D341Med (cell line): ENCODE results near the gene XYLT1.

Experiments
- DNase-seq: peaks from one replicate; pipeline ENCODE4 v3.0.0; 2012; ENCODE audit warnings: low spot score

XYLT1 gene

DNA sequence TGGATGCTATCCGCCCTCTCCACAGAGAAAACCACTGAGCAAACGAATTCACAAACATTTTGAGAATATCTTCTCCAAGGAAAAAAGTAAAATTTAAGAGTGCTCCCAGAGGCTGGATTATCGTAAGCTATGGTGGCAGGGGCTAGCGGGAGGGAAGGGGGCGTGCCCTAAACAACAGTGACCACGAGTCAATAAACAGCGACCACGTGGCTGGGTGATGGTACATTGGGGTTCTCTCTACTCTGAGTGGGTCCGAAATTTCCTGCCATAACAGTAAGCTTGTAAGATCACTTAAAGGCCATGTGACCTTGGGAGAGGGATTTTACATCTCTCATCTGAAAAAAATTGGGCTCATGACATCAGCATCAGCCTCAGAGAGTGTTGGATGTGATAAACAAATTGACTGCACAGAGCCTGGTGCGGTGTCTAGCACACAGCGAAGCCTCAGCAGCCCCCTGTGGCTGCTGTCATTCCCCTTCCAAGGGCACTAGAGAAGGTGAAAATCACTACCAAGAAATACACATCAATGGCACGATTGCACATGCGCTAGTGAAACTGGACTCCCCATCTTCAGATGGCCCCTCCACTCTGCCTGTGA is 213.2 kb downstream of the XYLT1 start:
- DNase-seq: no peak

DNA sequence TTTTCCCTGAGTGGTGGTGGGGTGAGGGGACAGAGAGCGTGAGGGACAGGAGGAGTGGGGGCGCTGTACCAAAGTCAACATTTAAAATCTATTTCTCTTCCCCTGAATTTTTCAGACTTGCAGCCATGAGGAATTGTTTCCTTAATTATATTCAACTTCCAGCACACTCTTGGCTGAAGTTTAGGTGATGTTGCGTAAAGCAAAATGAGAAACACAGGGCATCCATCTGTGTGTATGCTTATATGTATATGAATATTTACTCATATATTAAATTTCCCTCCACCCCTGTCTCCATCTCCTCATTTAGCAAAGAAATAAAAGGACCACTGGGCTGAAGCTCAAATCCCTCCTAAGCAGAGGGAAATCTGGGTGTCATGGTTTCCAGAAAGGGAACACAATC is 218.1 kb downstream of the XYLT1 start:
- no peak for DNase-seq

DNA sequence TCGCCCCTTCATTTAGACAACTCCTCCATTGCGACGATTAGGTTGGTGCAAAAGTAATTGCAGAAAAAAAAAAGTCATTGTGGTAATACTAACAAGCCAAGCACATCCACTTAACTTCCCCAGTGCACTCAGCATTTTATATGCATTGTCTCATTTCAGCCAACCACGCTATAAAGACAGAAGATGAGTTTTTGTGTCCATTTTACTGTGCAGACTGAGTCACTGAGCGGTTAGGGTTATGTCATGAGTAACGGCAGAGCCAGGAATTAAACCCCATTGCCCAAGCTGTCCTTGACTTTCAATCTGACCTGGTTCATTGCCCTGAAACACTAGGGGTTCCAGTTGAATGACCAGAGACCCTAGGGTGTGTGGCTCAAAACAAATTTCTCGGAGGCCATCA is 218.7 kb downstream of the XYLT1 start:
- DNase-seq: no peak

DNA sequence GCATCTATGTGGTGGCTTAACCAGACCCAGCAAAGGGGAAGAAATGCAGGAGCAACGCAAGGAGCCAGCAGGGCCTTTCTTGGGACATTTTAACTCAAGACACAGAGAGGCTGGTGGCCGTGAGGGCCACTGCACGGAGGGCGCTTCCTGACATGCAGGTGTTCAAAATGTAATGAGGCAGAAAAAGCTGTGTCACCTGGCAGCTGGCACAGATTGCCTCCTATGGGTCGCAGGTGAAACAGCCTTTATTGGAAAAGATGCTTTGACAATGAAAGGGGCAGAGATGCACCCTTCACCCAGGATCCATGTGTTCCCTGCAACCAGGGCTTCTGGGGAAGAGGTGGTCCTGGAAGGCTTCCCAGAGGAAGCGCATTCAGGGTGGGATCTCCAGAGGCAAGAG is 219.3 kb downstream of the XYLT1 start:
- DNase-seq: no peak

DNA sequence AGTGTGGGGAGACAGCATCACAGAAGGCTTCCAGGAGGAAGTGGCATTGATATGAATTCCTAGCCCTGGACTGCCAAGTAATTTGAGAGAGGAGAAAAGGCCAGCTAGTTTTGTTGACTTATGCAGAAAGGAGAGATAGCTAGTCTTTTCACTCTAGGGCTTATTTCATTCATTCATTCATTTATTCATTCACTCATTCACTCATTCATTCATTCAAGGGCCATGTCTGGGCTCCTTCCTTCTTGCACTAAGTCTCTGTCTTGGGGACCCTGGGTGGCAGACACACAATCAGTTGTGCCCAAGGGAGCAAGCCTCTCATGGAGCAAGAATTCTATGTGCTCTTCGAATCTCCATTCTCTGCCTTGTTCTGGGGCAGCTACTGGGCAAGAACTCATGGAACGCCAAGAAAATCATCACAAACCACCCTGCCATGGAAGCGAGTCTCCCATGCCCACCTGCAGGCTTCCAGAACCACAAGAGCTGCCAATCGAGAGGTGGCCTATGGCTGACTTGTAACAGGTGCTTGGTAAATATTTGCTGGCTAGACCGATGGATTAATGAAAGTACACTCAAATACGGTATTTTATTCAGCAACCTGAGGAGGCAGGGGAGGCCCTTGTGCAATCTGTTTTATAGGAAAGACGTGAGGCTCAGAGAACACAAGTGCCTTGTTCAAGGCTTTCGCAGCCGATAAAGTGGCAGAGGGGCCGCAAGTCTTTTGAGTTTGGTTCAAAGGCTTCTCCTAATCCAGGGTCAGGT is 223.6 kb downstream of the XYLT1 start:
- no peak for DNase-seq

DNA sequence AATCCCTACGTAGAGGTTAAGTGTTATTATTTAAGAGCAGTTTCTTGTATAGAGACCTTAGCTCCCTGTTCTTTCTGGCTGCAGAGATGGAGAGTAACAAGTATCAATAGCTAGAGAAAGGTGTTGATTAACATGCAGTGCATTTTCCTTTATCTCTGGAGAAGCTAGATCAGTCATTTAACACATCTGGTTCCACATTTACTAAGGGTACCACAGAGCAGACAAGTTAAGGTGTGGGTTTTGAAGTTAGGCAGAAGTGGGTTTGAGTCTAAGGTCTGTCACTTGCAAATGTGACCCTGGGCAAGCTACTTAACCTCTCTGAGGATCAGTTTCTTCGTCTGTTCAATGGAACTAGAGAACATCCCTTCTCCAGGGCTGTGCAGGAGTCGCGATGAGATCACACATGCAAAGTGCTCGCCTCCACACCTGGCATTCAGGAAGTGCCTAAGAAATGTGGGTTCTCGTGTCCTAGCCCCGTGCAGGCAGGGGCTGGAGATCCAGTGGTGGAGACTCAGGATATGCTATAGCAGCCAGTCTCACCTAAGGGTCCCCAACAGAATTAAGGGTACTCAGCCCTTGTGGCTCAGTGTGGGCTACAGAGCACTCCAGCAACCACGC is 224.4 kb downstream of the XYLT1 start:
- no peak for DNase-seq

DNA sequence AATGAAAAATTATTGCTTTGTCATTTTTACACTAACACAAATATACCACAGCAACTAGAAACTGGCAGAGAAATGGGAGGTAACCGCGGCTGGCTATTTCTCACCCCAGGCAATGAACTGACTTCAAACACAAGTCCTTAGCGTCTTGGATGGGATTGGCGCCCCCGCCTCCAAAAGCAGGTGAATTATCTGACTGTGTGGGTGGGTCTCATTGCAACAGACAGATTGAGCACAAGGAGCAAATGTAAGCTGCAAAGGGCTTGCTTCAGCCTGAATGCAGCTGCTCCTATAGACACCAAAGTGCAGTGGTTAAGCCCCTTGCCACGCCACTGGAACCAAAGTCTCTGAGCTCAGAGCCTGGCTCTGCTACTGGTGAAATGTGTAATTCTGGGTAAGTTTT is 225.0 kb downstream of the XYLT1 start:
- DNase-seq: no peak

DNA sequence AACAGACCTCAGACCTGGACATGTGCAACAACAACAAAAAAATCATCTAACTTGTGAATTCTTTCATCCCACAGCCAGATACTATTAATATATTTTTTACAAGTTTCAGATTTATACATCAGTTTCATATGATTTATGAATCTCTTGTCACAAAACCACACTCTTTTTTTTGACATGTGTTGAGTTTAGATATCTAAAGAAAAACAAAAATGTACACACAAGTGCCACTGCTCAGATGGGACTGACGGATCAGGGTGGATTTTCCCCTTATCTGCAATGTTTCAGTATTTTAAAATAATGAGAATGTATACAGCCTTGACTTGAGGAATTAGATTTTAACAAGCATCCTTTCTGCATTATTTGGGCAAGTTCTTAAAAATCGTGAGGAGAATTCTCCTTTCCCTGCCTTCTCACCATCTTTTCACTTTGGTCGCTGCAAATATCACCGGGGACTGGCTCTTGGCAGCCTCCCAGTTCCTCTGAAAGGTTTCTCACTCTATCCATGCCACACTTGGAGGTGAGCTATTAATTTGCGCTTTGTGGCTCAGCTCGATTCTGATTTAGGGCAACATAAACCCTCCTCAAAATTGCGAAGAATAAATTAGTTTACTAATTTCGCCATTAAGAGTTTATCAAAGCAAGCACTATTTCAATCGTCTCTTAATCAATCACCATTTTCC is 225.7 kb downstream of the XYLT1 start:
- no peak for DNase-seq

DNA sequence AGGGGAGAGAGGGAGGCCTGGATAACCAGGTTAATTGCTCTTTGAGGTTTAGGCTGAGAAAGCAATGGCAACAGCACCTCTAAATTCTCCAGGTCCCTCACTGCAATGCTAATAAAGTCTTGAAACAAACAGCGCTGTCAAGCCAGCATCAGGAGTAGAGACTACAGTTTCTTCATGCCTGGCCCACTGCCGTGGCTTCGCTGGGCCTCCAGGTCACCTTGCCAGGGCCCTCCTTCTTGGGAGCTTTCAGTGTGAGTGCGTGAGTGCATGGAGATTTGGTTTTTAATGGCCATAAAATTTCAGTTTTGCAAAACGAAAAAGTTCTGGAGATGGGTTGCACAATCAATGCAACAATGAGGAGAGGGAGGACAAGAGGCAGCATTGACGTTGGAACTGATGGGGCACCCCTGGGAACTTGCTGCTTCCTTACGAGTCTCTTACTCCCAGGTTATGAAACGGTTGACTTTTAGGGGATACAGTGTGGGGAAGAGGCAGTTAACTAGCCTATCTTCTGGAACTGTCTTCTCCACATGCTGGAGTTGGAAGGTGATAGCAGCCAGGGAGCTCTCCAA is 229.4 kb downstream of the XYLT1 start:
- no peak for DNase-seq

DNA sequence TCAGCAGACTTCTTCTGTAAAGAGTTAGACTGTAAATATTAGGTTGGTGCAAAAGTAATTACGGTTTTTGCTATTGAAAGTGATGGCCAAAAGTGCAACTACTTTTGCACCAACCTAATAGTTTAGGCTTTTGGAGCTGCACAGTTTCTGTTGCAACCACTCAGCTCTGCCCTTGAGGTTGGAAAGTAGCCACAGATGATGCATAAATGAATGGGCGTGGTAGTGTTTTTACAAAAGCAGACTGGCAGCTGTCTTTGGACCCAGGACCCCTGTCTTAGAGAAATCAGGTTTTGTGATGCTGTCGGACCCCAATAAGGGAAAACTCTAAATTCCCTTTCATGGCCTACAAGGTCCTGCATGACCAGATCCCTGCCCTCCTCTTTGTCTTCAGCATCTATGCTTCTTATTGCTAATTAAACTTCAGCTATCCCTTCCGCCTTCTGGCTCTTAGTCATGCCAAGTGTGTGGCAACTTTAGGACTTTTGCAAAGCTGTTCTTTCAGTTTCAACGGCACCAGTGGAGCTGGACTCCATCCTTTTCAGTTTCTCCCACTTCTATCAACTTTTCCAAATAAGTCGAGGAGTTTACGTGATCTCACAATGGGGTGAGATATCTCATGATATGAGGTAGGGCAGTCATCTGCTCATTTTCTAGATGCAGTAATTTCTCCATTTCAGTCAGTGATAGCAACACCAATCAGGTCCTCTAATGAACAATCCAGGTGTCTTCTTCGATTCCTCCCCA is 232.3 kb downstream of the XYLT1 start:
- no peak for DNase-seq

DNA sequence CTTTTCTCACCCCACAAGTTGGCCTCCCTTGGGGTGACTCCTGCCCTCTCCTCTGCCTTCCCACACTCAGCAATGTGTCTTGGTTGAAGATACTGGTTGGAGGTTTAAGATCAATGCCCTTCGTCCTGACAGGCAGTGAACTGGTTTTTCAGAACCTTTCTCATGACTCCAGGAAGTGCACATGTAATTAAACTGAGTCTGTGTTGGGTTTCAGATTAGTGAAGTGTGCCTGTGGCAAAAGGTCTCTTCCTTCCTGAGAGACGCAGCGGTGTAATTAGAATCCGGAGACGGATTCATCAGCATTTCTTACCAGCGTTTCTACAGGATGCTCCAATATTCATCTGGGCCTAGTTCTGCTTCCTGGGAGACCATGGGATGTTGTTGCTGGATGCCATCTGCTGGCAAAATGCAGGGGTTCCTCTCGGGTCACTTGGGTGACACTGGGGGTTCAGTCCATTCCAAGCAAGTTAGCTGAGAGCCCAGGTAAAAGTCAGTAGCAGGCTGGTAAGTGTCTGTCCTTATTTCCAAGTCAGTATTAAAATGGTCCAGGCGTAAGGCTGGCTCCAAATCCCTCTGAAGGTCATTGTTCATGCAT is 233.3 kb downstream of the XYLT1 start:
- no peak for DNase-seq

DNA sequence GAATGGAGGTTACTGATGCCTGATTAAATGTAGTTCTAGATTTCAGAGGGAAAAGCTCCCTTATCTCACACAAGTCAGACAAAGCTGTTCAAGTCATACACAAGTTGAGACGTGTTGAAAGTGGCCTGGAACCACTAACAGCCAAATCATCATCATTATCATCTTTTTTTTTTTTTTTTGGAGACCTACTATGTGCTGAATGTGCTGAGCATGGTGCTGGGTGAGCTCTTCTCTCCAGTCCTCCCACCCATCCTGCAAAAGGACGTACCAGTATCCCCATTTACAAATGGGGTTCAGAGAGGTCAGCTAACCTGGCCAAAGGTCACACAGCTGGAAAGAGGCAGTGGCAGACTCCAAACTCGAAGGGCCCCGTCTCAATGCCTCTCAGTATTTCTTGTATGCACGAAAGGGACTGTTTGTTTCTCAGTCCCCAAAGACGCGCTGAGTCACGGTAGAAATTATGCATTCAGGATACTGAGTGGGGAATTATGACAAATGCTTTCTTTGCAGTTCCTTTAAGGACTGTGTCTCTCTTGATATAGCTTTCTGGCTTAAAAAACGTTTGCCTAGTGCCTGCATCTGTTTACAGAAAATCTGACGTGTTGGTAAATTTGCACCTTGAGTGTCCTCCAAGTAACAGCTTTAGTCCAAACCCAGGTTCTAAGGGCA is 235.5 kb downstream of the XYLT1 start:
- no peak for DNase-seq

DNA sequence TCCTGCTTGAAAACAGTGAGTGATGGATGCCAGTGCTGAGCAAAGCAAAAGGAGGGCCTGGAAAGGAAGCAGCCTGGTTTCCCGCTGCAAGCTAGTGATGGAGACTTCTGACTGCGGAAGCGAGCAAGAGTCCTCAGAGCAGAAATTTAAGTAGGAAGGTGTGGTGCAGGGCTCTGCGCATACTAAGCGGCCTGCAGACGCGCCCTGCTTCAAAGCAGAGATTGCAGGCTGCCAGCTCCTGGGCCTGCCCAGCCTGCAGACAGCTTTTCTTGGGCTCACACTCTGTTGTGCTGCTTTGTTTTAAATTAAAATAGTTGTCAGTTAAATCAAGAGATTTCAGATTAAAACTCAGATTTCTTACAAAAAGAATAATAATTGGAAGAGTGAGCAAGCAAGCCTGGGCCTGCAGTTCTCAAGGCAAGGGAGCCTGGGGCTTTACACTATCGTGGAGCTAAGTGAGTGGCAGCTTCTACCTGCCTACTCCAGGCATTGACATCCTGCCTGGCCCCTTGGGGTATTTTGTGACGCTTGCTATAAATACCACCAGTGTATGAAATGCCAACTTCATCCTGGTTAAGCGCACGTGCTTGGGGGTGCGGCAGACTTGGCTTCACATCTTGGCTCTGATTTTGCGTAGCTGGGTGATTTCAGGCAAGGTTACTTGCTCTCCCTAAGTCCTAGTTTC is 237.3 kb downstream of the XYLT1 start:
- DNase-seq: no peak

DNA sequence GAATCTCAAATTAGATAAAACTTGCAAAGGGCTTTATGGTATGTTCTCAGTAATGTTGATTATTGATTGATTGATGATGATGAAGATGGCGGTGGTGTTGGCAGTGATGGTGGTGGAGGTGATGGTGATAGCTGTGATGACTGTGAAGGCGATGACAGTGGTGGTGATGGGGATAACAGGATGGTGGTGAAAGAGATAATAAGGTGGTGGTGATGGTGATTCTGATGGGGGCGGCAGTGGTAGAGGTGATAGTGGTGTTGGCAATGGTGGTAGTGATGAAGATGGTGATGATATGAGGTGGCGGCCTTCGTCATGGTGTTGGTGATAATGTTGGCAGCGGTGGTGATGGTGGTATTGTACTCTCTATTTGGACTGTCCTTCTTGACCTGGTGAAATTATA is 238.3 kb downstream of the XYLT1 start:
- DNase-seq: no peak

DNA sequence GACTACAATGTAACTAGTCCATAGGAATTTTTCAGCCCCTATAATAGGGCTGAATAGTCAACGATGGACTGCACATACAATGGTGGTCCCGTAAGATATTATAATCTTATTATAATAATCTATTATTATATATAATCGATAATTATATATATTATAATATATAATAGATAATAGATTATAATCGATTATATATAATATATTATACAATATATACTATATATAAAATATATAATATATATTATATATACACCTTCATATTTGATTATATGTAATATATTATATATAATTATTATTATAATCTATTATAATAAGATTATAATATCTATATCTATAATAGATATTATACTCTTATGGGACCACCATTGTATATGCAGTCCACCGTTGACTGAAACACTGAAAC is 238.8 kb downstream of the XYLT1 start:
- DNase-seq: no peak

DNA sequence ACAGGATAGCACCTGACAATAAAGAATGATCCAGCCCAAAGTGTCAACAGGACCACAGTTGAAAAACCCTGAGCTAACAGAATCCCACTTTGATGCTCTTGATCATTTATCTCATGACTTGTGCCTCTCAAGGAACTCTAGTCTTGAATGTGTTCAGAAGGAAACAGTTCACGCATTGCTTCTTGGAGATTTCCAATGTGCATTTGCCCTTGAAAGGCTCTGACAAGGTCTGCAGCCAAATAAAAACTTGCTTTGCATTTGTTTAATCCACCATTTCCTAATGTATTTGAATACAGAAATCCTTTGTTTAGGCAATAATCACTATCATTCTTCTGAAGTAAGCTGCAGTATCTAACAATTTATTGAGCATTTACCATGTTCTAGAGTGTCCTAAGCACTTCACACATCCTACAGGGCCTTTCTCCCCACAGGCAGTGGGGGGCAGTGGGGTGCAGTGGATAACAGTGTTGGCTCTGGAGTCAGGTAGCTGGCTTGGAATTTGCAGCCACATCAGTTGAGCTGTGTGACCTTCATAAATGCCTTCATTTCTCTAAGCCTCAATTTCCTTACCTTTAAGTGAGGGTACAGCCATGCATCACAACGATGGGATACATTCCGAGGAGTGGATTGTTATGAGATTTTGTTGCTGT is 239.7 kb downstream of the XYLT1 start:
- DNase-seq: no peak

DNA sequence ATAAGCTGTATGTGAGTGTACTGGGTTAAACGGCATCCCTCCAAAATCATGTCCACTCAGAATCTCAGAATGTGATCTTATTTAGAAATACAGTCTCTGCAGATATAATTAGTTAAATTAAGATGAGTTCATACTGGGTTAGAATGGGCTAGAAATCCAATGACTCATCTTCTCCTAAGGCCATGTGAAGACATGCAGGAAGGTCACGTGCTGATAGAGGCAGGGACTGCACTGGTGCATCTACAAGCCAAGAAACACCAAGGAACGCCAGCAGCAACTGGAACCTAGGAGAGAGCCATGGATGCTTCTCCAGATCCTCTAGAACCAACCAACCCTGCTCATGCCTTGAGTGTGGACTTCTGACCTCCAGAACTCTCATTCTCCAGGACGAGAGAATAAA is 241.0 kb downstream of the XYLT1 start:
- DNase-seq: no peak

DNA sequence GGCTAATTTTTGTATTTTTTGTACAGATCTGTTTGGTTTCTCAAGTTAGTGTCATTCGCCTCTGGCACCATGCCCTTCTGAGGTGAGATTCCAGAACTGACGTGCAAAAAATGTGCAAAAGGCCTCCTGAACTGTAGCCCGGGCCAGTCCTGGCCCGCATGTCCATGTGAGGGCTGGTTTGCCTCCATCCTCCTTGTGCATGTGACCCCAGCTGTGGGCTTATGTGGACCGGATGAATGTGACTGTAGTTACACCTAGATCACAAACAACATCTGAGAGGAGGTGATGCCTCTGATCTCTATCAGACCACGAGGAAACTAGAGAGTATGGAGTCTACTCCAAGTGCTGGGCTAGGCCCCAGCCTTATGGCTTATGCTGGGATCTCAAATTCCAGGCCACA is 241.6 kb downstream of the XYLT1 start:
- DNase-seq: no peak

DNA sequence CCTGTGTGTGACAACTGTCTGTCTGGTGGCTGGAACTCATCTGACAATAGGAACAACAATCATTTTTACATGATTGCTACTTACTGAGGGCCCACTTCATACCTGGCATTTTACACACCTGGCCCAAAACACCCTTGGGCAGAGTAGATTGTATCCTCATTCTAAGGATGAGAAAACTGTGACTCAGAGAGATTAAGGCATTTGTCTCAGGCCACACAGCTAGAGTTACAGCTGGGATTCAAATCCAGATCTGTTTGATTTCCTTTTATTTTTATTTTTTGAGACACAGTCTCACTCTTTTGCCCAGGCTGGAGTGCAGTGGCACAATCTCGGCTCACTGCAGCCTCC is 242.1 kb downstream of the XYLT1 start:
- no peak for DNase-seq
